Fibroblast of mammary gland (primary cell): ENCODE data around the gene PRF1.
"Not testable (repeated sequence)": the region's sequence is repeated elsewhere in the genome, so short reads cannot be mapped to it uniquely, and the experiment has no call there.

Experiments
- DNase-seq: peaks from one replicate; pipeline ENCODE4 v3.0.0-alpha.2; 2010; ENCODE audit warnings: low read depth
- H3K4me3 ChIP-seq: 2 replicates; pipeline ENCODE4 v1.5.1; 2011; ENCODE audit warnings: low read depth, mild to moderate bottlenecking, low read length, moderate library complexity; ENCODE audit not compliant: control insufficient read depth
- TF ChIP-seq, protein P1 (sequence below): conservative IDR thresholded peaks from 2 replicates; pipeline ENCODE4 v1.5.1; 2011; ENCODE audit warnings: low read depth, low read length, inconsistent platforms; ENCODE audit not compliant: control insufficient read depth, insufficient read depth

Gene PRF1

DNA sequence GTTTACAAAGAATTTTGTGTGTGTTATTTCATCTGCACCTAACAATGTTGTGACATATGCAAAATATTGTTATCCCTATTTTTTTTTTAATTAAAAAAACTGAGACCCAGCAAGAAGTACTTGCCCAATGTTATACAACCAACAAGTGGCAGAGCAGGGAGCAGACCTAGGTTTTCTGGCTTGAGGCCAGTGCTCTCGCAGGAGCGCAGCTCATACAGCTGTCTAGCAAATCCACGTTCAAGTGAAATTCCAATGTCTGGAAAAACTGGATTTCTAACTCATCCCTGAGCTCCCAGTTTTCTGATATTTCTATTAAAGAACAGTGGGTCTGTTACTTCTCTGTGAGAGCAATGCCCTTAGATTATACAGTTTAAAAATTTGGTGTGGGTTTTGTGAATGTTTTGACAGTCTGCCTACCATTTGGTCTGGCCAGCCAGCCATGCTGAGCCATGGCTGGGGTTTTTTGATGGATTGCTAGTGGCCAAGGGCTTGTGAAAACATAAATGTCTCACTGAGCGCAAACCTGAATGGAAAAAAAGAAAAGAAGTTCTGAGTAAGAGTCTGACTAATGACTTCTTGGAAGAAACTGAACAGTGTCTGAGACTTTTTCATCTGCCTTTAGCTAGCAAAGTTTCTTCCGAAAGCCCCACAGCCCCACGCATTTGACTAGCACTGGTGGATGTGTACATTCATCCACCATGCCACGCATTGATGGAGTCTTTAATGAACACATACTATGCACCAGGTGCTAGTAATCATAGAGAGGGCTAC is 15.4 kb upstream of the PRF1 start:
- peak; percentile 80 for DNase-seq
- TF ChIP-seq, protein P1, sequence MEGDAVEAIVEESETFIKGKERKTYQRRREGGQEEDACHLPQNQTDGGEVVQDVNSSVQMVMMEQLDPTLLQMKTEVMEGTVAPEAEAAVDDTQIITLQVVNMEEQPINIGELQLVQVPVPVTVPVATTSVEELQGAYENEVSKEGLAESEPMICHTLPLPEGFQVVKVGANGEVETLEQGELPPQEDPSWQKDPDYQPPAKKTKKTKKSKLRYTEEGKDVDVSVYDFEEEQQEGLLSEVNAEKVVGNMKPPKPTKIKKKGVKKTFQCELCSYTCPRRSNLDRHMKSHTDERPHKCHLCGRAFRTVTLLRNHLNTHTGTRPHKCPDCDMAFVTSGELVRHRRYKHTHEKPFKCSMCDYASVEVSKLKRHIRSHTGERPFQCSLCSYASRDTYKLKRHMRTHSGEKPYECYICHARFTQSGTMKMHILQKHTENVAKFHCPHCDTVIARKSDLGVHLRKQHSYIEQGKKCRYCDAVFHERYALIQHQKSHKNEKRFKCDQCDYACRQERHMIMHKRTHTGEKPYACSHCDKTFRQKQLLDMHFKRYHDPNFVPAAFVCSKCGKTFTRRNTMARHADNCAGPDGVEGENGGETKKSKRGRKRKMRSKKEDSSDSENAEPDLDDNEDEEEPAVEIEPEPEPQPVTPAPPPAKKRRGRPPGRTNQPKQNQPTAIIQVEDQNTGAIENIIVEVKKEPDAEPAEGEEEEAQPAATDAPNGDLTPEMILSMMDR = no peak
- H3K4me3 ChIP-seq = no peak overlapping the region

DNA sequence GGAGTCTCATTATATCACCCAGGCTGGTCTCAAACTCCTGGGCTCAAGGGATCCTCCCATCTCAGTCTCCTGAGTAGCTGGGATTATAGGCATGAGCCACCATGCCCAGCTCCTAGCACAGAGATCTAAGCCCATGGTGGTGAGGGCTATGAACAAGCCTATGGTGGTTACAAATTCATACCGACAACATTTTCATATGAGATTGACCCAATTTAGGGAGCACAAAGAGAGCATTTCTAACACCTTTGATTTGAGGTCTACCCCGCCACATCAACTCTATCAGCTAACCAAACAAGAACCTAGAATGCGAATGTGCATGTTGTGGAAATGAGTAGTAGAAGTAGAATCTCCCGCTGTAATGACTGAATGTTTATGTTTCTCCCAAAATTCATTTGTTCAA is 14.2 kb upstream of the PRF1 start:
- no peak for DNase-seq
- TF ChIP-seq, protein P1 = no peak
- no peak overlapping the region for H3K4me3 ChIP-seq

DNA sequence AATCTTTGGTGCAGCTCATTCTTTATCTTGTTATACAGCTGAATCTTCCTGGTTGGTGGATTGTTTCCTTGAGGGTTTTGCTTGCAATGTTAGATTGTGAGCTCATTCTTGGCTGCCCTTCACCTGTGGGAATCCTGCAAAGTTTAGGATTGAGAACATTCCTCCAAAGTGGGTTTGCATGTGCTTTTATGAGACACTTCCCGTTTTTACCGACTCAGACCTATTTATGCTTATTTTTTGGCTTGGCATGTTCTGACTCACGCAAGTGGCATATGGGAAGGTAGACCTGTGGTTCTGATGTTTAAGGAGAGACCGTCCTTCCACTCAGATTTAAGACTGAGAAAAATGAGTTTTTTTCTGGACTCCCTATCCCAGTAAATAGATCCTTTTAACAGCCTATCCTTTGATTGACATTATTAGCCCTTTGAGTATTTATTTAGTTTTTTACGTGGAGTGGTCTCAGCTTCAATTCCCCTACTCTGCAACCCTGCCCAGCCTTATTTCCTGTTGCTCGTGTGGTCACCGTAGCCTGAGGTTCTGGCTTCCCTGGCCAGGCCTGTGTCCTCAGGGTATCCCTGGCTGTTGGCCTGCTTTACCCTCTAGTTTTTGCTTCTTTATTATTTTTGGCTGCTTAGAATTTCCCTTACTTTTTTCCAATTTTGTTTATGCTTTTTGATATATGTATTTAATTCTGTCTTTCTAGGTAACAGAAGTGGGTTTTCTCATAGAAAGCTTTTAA is 13.4 kb upstream of the PRF1 start:
- peak; percentile 31 for DNase-seq

DNA sequence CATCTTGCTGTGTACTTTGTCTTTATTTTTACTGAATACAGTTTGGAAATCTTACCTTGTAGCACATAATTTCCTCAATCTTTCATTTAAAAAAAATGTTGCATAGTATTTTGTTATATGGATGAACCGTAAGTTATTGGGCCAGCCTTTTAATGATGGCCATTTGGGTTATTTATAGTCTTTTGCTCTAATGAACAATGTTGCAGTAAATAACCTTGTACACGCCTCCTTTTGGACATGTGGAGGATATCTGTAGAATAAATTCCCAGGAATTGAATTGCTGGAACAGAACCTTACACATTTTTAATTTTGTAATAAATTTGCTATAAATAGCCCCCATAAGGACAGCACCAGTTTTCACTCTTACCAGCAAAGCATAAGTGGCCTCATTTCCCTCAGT is 12.7 kb upstream of the PRF1 start:
- DNase-seq = no peak
- TF ChIP-seq, protein P1 = no peak

More for the DNA sequence above, 13.4 kb upstream of the PRF1 start:
- TF ChIP-seq, protein P1 = no peak
- H3K4me3 ChIP-seq = no peak overlapping the region

DNA sequence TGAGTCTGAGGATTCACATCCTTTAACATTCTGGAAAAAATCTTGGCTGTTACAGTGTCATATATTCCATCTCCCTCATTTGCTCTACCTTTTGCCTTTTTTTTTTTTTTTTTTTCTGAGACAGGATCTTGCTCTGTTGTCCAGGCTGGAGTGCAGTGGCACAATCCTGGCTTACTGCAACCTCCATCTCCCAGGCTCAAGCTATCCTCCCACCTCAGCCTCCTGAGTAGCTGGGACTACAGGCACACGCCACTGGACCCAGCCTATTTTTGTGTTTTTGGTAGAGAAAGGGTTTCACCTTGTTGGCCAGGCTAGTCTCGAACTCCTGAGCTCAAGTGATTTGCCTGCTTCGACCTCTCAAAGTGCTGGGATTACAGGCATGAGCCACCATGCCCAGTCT is 11.8 kb upstream of the PRF1 start:
- not testable (repeated sequence) for DNase-seq, H3K4me3 ChIP-seq

More for the DNA sequence above, 12.7 kb upstream of the PRF1 start:
- no peak overlapping the region for H3K4me3 ChIP-seq

DNA sequence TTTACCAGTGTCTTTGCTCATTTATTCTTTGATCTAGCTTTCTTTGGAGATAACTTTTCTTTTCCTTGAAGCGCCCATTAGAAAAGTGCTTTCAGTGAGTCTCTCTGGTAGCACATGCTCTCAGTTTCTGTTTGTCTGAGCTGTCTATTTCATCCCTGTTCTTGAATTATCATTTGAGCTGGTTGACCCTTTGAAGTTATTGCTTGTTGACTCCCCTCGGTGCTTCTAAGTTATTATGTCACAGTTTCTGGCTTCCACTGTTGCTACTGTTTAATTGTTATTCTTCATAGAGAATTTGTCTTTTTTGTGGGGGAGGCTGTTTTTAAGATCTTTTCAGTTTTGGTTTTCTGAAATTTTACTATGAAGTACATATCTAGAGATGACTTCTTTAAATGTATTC is 11.4 kb upstream of the PRF1 start:
- DNase-seq = no peak
- TF ChIP-seq, protein P1 = no peak
- no peak overlapping the region for H3K4me3 ChIP-seq

DNA sequence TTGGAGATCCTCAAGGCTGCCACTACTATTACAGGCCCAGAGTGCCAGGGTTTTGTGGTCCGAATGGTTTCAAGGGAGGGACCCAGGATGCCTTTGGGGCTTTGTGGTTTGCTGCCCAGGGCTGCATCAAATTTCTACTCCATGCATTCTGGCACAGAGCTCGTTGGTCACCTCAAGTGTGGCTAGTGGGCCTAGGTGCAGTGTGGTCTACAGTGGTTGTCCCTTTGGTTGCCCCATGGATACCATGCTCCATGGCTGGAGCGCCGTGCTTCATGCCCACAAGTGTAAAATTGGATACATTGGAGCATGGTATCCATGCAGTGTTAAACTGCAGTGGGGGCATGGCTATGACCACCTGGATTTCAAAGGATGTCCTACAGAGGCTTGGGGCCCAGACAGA is 5.4 kb upstream of the PRF1 start:
- TF ChIP-seq, protein P1 = no peak
- H3K4me3 ChIP-seq = no peak overlapping the region
- no peak for DNase-seq
